Glomerular visceral epithelial cell (primary cell): ENCODE data around the gene MYOT.
"Not testable (repeated sequence)": the region's sequence is repeated elsewhere in the genome, so short reads cannot be mapped to it uniquely, and the experiment has no call there.

Experiments
- DNase-seq: peaks from one replicate; pipeline ENCODE4 v3.0.0-alpha.2; 2016; ENCODE audit errors: extremely low spot score

The MYOT gene, protein sequence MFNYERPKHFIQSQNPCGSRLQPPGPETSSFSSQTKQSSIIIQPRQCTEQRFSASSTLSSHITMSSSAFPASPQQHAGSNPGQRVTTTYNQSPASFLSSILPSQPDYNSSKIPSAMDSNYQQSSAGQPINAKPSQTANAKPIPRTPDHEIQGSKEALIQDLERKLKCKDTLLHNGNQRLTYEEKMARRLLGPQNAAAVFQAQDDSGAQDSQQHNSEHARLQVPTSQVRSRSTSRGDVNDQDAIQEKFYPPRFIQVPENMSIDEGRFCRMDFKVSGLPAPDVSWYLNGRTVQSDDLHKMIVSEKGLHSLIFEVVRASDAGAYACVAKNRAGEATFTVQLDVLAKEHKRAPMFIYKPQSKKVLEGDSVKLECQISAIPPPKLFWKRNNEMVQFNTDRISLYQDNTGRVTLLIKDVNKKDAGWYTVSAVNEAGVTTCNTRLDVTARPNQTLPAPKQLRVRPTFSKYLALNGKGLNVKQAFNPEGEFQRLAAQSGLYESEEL

GRCh38 chr5:137867664-137868063 is at the start of gene MYOT:
TSS of gene MYOT (plus strand) at chr5:137867860. CDS start at chr5:137870652, 2,792 bp downstream.
- DNase-seq: no peak

- no peak for DNase-seq
Observed at GRCh38 chr5:137819766-137820165, 47.9 kb upstream of the MYOT start.

DNA sequence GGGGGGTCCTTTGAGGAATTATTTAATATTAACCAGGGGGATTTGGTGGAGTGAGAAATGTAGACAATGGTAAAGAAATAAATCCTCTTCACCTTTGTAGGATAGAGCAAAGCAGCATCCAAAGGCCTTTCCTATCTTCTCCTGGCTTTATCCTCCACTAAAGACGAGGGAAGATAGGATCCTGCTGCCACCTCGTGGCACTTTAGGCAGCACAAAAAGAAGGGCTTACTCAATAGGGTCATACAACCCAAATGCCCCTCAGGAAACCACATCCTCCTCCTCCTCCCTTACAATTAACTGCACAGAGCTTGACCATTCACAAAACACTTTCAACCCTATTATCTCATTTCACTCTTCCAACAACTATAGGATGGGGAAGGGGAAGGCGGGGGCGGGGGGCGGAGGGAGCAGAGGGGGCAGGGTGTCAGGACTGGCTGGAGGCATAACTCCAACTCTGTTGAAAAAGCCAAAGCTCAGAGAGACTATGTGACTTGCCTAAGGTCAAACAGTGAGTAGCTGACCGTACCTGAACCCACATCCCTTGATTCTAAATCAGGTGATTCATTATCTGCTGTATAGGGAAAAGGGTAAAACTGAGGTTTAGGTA is 45.4 kb upstream of the MYOT start:
- DNase-seq: peak; percentile 60

DNA sequence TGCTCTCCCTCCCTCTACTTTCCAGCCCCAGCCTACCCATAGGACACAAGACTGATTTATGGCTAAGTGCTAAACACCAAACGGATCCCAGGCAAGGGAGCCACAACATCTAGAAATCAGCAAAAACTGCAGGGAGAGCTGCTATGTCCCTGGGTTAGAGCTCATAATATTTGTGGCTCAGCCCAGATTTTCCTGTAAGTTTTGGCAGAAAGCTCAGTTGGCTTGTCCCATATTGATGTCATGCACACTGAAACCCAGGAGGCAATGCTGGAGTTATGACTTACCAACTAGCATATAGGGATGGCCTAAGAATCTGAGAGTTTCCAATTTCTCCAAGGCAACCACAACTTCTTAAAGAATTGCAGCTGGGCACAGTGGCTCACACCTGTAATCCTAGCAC is 44.7 kb upstream of the MYOT start:
- DNase-seq: no peak

DNA sequence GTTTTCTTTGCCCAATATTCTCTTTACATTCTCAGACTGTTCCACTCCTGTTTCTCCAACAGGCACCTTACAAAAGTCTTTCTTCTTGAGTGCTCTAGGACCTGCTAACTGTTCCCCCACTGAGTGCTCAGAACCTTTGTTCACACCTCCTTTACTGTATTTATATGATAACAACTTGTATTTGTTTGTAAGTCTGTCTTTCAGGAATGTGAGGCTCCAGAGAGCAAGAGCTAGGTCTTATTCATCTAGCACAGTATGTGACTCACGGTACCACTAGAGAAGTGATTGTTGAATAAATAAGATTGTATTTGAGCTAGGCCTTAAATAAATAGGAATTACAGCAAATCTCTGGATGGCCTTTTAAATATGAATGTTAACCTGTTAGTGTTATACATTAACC is 42.5 kb upstream of the MYOT start:
- DNase-seq: no peak

GRCh38 chr5:137826067-137826466 is 41.6 kb upstream of the MYOT start:
- DNase-seq: no peak

DNA sequence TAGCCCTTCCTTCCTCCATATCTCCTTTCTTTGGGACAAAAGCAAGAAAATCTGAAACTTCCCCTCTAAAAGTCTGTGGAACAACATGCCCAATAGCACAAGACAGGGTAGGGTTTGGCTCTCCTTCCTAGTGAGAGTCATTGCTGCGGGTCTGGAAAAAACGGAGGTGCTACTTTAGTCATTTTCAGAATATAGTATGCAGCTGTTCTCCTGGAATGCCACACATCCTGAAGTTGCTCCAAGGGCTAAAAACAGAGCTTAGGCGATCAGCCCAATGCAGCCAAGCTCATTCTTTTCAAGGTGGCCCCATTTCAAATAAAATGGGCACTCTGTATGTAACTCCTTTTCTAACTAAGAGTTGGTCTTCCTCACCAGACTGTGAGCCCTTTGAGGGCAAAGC is 39.5 kb upstream of the MYOT start:
- DNase-seq: no peak

DNA sequence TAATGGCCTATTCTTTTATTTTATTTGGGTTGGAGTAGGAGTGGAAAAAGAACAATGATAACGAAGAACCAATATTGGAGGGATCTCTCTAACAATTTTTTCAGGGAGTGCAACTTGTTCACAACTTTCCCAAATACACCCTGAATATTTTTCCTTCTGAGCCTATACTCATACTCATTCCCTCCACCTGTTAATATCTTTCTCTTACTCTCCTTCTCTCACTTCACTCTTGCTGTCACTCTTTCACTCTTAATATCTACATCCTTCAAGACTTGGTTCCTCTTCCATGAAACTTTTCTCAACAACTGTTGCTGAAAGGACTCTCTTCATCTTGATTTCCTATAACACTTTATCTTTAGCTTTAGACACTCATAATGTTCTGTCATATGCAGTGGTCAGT is 39.0 kb upstream of the MYOT start:
- no peak for DNase-seq

DNA sequence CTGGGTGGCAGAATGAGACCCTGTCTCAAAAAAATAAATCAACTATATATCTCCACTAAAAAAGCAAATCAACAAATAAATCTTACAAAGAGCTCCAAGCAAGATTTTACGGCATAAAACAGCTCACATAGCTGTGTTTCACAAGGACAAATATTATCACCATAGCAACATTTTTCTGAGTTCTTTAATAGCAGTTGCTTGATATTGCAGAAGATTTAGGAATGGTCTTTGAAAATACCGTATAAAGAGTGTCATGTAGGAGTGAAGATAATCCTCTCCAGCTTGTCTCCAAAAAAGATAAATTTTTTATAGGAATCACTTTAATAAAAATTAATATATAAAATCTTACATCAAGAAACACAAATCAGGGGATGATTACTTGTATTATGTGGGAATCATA is 36.6 kb upstream of the MYOT start:
- no peak for DNase-seq

DNA sequence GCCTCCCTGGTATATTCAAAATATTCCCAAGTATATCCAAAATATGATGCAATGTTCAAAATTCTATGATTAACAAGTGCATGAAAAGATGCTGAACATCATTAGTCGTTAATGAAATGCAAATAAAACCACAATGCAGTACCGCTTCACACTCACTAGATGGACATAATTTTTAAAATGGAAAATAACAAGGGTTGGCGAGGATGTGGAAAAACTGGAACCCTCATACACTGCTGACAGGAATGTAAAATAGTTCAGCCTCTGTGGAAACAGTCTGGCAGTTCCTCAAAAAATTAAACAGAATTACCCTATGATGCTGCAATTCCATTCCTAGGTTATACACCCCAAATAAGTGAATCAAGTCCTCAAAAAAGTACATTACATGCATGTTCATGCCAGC is 36.1 kb upstream of the MYOT start:
- DNase-seq: no peak

DNA sequence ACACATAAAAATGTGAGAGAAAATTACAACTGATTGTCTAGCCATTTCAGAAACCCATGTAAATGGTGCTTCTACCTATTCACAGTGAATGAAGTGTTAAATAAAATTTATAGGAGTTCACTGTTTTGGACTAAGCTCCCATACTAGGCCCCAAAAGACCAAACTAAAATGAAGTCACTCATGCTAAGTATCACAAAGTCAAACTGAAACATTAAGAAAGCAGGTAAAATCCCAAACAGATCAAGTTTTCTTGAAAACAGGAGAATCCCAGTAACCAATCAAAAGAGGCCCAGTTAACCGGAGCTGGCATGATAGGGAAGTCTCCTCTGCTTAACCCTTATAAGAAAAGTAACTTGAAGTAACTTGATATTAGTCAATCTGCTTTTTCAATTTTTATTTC is 35.2 kb upstream of the MYOT start:
- DNase-seq: no peak

DNA sequence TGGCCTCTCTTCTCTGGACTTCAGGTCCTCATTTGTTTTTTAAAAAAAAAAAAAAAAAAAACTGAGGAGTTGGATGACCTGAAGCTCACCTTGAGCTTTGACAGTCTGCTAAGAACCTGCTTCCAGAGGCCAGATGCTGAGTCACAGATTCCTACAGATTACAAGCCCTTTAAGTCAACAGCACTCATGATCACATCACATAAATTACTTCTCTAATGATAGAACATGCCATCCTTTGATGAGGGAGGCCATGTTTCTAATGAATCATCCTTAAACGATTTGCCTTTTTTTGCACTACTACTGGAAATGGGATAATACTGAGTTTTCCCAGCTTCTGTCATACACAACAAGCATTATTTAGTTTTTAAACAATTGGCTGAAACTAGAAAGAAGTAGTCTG is 34.2 kb upstream of the MYOT start:
- DNase-seq: peak; percentile 77

GRCh38 chr5:137834498-137835049 is 33.1 kb upstream of the MYOT start:
- DNase-seq: no peak

DNA sequence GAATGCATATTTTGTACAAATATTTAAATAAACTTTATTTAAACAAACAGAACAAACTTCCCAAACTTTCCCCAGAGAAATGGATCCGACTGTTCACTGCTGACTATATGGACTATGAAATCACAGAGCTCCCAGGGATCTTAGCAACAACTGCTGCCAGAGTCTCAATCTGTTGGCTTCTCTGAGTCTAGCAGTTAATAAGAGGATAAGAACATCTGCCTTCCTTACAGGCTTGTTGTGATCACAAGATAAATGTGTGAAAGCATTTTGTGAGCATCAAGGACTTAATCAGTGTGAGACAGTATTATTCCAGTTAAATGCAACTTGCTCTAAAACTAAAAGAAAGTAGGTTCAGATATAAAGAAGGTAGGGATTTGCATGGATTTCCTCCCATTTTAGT is 31.4 kb upstream of the MYOT start:
- no peak for DNase-seq

- no peak for DNase-seq
Observed at GRCh38 chr5:137836997-137837396, 30.7 kb upstream of the MYOT start.

GRCh38 chr5:137837491-137838394 is 29.9 kb upstream of the MYOT start:
- no peak for DNase-seq

GRCh38 chr5:137838976-137839375 is 28.7 kb upstream of the MYOT start:
- DNase-seq: no peak

DNA sequence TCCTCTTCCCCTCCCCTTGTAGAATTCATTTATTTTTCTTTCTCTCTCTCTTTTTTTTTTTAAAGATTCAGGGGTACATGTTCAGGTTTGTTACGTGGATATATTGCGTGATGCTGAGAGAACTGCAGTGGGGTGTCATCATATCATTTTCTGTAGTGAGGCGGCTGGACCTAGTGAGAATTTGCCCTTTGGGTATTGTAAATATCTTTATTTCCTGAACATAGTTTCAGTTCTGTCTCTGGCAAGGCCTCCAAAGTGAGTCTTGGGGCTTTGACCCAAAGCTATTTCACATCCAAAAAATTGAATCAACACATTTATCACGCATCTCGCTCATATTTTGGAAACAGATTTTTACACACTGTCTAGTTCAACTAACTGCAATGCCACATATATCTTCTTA is 25.4 kb upstream of the MYOT start:
- no peak for DNase-seq

DNA sequence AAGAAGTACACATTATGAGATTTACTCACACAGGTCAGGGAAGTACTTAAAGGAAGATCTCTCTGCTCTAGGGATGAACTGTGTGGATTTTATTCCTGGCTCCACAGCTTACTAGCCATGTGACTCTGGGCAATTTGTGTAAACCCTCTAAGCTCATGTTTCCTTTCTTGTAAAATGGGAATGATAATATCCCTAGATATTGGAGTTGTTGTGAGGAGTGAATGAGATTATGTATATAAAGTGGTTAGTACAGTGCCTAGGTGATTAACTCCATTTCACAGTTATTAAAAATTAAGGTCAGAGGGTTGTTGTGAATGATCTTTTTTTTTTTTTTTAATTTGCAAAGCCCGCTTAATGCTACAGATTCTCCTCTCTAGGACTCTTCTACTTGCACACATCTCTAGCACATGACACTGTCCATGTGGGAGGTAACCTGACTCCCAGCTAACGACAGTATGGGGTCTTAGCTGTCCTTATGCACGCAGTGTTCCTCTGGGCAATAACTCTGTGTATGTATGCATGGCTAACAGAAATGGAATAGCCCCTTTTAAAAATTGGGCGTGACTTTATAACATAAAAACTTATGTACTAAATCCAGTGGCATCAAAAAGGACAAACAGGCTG is 23.9 kb upstream of the MYOT start:
- no peak for DNase-seq

GRCh38 chr5:137845472-137845871 is 22.2 kb upstream of the MYOT start:
- DNase-seq: no peak

GRCh38 chr5:137847687-137848086 is 20.0 kb upstream of the MYOT start:
- no peak for DNase-seq

- not testable (repeated sequence) for DNase-seq
Observed at GRCh38 chr5:137853165-137853564, 14.5 kb upstream of the MYOT start.
